Measurements from ENCODE around the gene DAB2IP.

DAB2IP gene

GRCh38 chr9:121819428-121820231 lies 168.2 kb downstream of the DAB2IP start:
- in situ Hi-C loops (cut with MboI; ENCODE audit: low pct_unique_long_range_greater_than_20kb, low sequenced_read_pairs, unreplicated experiment), result no loop called here
- no peak for TF ChIP-seq CTCF (IDR thresholded peaks at IDR 0.05; ENCODE audit: extremely low read depth, insufficient read depth, missing control alignments)
- no peak for DNase-seq (ENCODE audit: low spot score)

GRCh38 chr9:121820286-121821005 lies 169.0 kb downstream of the DAB2IP start:
- no peak for DNase-seq (ENCODE audit: low spot score)
- in situ Hi-C loops (cut with MboI; ENCODE audit: low pct_unique_long_range_greater_than_20kb, low sequenced_read_pairs, unreplicated experiment), result no loop called here
- no peak for TF ChIP-seq CTCF (IDR thresholded peaks at IDR 0.05; ENCODE audit: extremely low read depth, insufficient read depth, missing control alignments)

GRCh38 chr9:121821326-121821725 lies 169.9 kb downstream of the DAB2IP start:
- TF ChIP-seq CTCF (IDR thresholded peaks at IDR 0.05; ENCODE audit: extremely low read depth, insufficient read depth, missing control alignments), result no peak
- DNase-seq (ENCODE audit: low spot score), result no peak
- in situ Hi-C loops (cut with MboI; ENCODE audit: low pct_unique_long_range_greater_than_20kb, low sequenced_read_pairs, unreplicated experiment), result no loop called here

GRCh38 chr9:121822093-121823085 lies 171.0 kb downstream of the DAB2IP start:
- in situ Hi-C loops (cut with MboI; ENCODE audit: low pct_unique_long_range_greater_than_20kb, low sequenced_read_pairs, unreplicated experiment), result no loop called here
- no peak for DNase-seq (ENCODE audit: low spot score)
- TF ChIP-seq CTCF (IDR thresholded peaks at IDR 0.05; ENCODE audit: extremely low read depth, insufficient read depth, missing control alignments), result no peak

- in situ Hi-C loops (cut with MboI; ENCODE audit: low pct_unique_long_range_greater_than_20kb, low sequenced_read_pairs, unreplicated experiment), result no loop called here
- no peak for TF ChIP-seq CTCF (IDR thresholded peaks at IDR 0.05; ENCODE audit: extremely low read depth, insufficient read depth, missing control alignments)
- no peak for DNase-seq (ENCODE audit: low spot score)
Measured at GRCh38 chr9:121823451-121824169, 172.2 kb downstream of the DAB2IP start.

Measured in GM13977 (cell line).